OCI-LY7 (cell line): Measurements from ENCODE around the gene TMEM19.
A peak's percentile ranks its signal among the peaks of the same experiment; 100 is the strongest.

Experiments
- CTCF ChIP-seq: fragments of 200-600 bp; sonication (generic); conservative IDR thresholded peaks from 2 replicates; pipeline ENCODE4 v1.5.1; 2014; ENCODE audit warnings: mild to moderate bottlenecking, antibody characterized with exemption, low read length, moderate library complexity, mixed read lengths
- EZH2phosphoT487 ChIP-seq: fragments of 200-600 bp; sonication (generic); IDR thresholded peaks from 2 replicates; pipeline ENCODE4 v1.6.1; 2018; ENCODE audit warnings: low read depth, borderline replicate concordance, mild to moderate bottlenecking, mixed run types, antibody characterized with exemption, low read length, moderate library complexity, mixed read lengths

DNA sequence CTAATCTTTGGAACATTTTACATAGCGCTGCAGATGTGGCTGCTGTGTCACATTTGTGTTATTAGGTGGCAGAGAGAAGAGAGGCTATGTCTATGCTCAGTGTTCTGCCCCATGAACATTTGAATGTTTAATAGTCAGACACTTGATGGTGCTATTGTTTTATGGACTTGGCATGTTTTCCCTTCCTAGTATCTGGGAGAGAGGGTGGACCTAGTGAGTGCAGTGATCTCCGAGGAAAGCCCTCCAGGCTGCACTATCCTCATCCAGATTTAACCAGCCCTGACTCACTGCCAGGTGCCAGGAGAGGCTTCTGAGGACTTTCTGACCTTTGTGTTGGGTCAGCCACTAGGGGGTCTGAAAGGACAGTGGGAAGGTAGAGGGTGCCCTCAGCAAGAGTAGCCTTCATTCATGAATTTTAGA, 46.5 kb upstream of the TMEM19 start:
- TF ChIP-seq CTCF: peak; percentile 73
- TF ChIP-seq EZH2phosphoT487: no peak
